GM12892 (cell line): ENCODE data around the gene TRABD2B.

Source experiments
- DNase-seq: peaks from one replicate; pipeline ENCODE4 v3.0.0; 2011; ENCODE audit not compliant: insufficient read length
- FAIRE-seq: peaks from 2 replicates; lab custom pipeline; 2011; peaks lifted over from hg19 to GRCh38; lab: Jason Lieb, UNC
- POLR2A ChIP-seq: IDR thresholded peaks from 2 replicates; pipeline ENCODE4 v1.6.1; 2011; ENCODE audit warnings: low read depth, low read length, control low read depth
- POLR2AphosphoS5 ChIP-seq: IDR thresholded peaks from 2 replicates; pipeline ENCODE4 v1.6.1; 2011; ENCODE audit warnings: low read depth, low read length, control low read depth
- TAF1 ChIP-seq: IDR thresholded peaks from 2 replicates; pipeline ENCODE4 v1.6.1; 2011; ENCODE audit warnings: low read depth, mild to moderate bottlenecking, control low read depth, low read length, borderline replicate concordance

The TRABD2B gene

GRCh38 chr1:48017716-48018115, 20.5 kb upstream of the TRABD2B start:
- FAIRE-seq (no peak), DNase-seq (no peak)
- no peak for TF ChIP-seq TAF1
- TF ChIP-seq POLR2A: no peak
- no peak for TF ChIP-seq POLR2AphosphoS5

DNA sequence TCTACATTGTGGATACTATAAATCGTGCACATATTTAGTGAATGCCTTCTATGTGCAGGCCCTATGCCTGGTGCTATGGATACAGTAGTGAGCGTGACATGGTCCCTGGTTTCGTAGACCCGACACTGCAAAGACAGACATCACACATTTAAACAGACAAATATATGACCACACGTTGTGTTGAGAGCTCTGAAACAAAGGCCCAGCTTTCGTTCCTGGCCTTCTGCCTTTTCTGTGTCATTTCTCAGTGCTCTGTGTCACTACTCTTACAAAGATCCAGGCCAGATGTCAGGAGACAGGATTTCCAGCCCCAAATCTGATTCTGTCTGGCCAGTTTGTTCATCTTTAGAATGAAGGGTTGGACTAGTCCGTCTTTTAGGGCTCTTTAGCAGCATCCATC, 19.3 kb upstream of the TRABD2B start:
- no peak for FAIRE-seq
- no peak for DNase-seq
- TF ChIP-seq TAF1 (no peak), POLR2AphosphoS5 (no peak), POLR2A (no peak)

DNA sequence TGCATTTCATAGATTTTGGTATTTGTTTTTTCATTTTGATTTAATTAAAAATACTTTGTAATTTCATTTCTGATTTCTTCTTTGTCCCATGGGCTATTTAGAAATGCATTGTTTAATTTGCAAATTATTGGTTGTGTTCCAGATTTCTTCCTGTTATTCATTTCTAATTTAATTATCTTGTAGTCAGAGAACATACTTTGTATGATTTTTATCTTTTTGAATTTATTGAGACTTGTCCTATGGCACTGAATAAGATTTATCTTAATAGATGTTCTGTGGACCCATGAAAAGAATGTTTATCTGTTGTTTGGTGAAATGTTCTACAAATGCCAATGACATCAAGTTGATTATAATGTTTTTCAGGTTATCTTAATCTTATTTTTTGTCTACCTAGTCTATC, 16.1 kb upstream of the TRABD2B start:
- TF ChIP-seq TAF1: no peak
- no peak for TF ChIP-seq POLR2AphosphoS5
- TF ChIP-seq POLR2A: no peak
- no peak for FAIRE-seq
- DNase-seq: no peak

- no peak for TF ChIP-seq TAF1
- TF ChIP-seq POLR2A: no peak
- no peak for TF ChIP-seq POLR2AphosphoS5
- FAIRE-seq: no peak
These were observed 9.9 kb upstream of the TRABD2B start for GRCh38 chr1:48007047-48007446.

DNA sequence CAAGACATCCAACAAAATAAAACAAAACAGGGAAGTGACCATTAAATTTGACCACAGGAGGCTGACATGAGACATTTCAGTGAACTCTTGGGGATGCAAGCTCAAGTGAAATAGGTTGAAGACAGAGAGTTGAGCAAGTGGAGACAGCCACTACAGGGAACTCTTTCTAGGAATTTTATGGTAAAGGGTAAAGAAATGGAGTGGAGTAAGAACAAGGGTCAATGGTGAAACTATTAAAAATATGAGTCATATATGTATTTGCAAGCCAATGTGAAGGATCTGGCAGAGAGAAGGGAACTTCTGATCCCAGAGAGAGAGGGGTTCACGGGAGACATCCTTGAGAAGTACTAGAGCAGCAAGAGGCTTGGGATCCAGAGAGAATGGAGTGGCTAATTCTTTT, 9.1 kb upstream of the TRABD2B start:
- FAIRE-seq (no peak), DNase-seq (no peak)
- TF ChIP-seq POLR2A: no peak
- no peak for TF ChIP-seq POLR2AphosphoS5
- TF ChIP-seq TAF1: no peak

More at GRCh38 chr1:48007047-48007446, 9.9 kb upstream of the TRABD2B start:
- DNase-seq: no peak

GRCh38 chr1:48005253-48006117, 8.3 kb upstream of the TRABD2B start:
- FAIRE-seq (no peak), DNase-seq (no peak)
- TF ChIP-seq TAF1 (no peak), POLR2AphosphoS5 (no peak), POLR2A (no peak)

DNA sequence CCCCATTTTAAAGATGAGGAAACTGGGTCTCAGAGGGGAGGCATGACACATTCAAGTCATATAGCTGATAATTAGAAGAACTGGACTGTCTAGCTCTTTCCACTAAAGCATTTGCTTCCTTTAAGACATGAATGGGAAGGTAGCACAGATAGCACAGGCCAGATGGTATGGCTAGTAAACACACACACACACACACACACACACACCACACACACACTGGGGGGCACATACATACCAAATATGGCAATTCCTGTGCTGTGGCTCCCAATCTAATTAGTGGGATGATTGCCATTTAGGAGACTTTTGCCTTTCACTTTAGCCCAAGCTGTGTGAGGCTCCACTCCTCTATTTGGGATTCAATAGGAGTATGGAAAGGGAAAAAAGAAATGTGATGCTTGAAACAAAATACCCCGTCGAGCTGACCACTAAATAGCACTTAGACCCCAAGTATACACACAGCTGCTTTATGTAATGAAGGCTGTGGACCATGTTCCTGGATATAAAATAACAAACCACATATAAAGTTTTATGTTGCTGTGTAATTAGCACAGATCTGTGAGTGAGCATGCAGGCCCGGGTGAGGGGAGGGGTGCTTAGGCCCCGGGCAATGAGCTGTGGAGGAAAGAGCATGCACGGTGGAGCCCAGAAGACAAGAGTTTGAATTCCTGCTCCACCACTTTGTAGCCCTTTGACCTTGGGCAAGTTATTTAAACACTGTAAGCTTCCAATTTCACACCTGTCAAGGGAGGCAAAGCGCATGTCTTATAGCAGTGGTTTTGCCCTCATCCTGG, 6.8 kb upstream of the TRABD2B start:
- FAIRE-seq (no peak), DNase-seq (no peak)
- TF ChIP-seq TAF1 (no peak), POLR2A (no peak), POLR2AphosphoS5 (no peak)

- DNase-seq (no peak), FAIRE-seq (no peak)
- TF ChIP-seq POLR2A (no peak), POLR2AphosphoS5 (no peak), TAF1 (no peak)
These were observed 5.0 kb upstream of the TRABD2B start for GRCh38 chr1:48002142-48002541.

DNA sequence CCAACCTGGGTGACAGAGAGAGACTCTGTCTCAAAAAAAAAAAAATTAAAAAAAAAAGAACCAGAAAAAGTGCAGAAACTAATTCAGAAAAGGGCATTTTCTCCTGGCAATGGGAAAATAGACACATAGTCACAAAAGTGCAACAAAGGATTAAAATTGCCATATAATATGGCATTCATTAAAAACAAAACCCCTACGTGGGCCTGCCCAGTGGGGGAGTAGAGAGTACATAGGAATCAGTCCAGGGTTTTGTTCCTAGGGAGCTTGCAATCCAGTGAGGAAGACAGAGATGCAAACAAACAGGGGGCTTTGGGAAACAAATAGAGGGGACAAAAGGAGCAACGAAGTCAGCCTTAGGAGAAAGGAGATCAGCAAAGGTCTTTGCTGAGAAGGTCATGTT, 4.5 kb upstream of the TRABD2B start:
- TF ChIP-seq POLR2A (no peak), TAF1 (no peak), POLR2AphosphoS5 (no peak)
- DNase-seq: no peak
- FAIRE-seq: no peak

- no peak for TF ChIP-seq TAF1
- TF ChIP-seq POLR2A: no peak
- TF ChIP-seq POLR2AphosphoS5: no peak
- DNase-seq: no peak
- FAIRE-seq: no peak
These were observed 3.7 kb upstream of the TRABD2B start for GRCh38 chr1:48000883-48001282.

DNA sequence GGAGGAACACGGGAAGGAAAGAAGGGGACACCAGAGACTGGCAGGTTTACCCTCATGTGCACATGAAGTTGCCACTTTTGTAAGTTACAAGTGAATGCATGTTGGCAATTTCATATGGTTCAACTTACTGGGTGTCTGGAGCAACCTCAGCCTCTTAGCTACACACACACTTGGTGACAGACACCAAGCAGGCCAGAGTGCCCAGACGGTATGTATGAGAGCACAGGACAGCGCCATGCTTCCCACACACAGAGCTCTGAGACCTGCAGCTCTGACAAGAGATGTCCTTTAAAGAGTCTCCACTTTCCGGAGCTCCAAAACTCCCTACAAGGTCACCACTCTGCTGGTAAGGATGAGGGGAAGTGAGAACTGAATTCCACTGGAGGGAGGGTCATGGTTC, 1.9 kb upstream of the TRABD2B start:
- no peak for TF ChIP-seq POLR2AphosphoS5
- no peak for TF ChIP-seq POLR2A
- no peak for TF ChIP-seq TAF1
- FAIRE-seq (no peak), DNase-seq (no peak)
